ENCODE data around the gene ZSWIM6.
A peak's percentile ranks its signal among the peaks of the same experiment; 100 is the strongest.

ZSWIM6 gene

GRCh38 chr5:61307191-61307590, 24.9 kb upstream of the ZSWIM6 start:
- DNase-seq (ENCODE audit: low read depth in 2 of 2): no peak

GRCh38 chr5:61307611-61308010, 24.4 kb upstream of the ZSWIM6 start:
- DNase-seq (ENCODE audit: low read depth in 2 of 2): no peak

DNA sequence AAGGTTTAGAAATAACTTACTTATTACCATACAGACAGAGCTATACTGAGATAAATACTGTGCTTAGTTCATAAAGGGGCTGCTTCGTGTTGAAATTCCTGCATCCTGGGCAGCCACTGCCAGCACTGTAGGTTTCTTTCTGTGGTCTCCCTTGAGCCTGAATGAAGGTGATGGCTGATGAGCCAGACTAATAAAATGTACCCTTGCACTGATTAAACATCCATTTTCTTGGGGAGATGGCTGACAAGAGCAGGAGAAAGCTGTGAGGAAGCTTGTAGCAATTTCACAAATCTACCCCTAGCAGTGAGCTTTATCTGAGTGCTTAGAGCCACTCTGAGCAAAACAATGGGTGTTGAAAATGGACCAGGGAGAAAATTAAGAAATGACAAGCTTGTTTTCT, 23.3 kb upstream of the ZSWIM6 start:
- no peak for DNase-seq (ENCODE audit: low read depth in 2 of 2)

DNA sequence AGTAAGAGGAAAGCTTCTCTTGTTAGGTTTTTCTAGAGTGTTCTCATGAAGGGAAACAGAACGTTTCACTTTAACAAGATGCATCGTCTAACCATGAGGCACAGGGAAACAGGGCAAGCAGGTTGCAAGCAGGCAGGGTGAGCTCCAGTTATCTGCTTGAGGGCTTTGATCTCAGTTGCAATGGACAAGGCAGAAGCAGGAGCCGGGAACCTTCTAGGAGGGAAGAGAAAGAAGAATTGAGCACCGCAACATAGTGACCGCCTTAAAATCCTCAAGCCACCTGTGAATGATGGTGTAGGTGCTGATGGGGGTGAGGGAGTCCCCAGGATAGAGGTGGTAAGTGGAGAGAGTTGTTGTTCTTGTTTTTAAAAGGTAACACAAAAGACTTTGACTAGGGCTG, 22.9 kb upstream of the ZSWIM6 start:
- no peak for DNase-seq (ENCODE audit: low read depth in 2 of 2)

DNA sequence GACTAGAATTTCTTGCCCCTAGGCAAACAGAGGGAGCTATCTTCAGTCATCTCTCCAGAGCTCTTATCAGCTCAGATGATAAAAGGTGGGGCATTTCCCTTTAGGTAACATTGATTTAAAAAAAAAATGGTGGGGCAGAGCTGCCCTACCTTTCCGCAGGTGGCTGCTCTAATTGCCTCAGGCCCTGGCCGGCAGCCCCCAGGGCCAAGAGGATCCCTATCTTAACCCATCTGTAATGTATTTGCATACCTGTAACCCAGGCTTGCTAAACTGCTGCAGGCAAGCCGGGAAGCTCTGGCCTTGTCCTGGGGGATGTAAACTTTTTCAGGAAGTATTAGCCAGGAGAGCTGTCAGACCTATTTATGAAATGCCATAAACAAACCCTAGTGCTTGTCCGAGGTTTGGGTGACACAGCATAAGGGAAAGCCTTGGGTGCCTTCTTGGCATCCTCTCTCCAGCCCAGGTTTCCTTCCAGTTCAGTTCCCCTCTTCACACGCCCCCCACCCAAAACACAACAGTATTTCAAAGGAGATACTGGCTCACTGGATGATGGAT, 20.9 kb upstream of the ZSWIM6 start:
- DNase-seq (ENCODE audit: low read depth in 2 of 2): no peak

- no peak for DNase-seq (ENCODE audit: low read depth in 2 of 2)
Observed at GRCh38 chr5:61311836-61312808, 19.9 kb upstream of the ZSWIM6 start.

- no peak for DNase-seq (ENCODE audit: low read depth in 2 of 2)
Observed at GRCh38 chr5:61313960-61314681, 17.9 kb upstream of the ZSWIM6 start.

GRCh38 chr5:61318376-61318775, 13.7 kb upstream of the ZSWIM6 start:
- DNase-seq (ENCODE audit: low read depth in 2 of 2): no peak

- no peak for DNase-seq (ENCODE audit: low read depth in 2 of 2)
Observed at GRCh38 chr5:61319388-61320146, 12.5 kb upstream of the ZSWIM6 start.

GRCh38 chr5:61320860-61321259, 11.2 kb upstream of the ZSWIM6 start:
- no peak for DNase-seq (ENCODE audit: low read depth in 2 of 2)

DNA sequence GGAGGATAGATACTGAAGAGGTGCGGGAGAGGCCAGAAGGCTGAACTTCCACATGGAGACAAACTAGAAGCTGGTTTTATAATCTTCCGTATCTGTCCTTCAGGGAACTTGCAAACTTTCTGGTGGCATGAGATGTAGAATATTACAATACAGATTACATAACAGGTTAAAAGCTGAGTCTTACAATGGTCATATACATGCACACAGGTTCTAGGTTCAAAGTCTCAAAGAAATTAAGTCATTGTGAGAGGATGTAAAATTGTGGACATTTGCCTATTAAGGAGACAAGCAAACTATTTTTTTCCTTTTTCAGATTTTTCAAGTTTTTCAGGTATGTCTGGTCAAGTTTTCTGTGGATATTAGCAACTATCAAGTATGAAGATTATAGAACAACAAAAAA, 10.4 kb upstream of the ZSWIM6 start:
- no peak for DNase-seq (ENCODE audit: low read depth in 2 of 2)

DNA sequence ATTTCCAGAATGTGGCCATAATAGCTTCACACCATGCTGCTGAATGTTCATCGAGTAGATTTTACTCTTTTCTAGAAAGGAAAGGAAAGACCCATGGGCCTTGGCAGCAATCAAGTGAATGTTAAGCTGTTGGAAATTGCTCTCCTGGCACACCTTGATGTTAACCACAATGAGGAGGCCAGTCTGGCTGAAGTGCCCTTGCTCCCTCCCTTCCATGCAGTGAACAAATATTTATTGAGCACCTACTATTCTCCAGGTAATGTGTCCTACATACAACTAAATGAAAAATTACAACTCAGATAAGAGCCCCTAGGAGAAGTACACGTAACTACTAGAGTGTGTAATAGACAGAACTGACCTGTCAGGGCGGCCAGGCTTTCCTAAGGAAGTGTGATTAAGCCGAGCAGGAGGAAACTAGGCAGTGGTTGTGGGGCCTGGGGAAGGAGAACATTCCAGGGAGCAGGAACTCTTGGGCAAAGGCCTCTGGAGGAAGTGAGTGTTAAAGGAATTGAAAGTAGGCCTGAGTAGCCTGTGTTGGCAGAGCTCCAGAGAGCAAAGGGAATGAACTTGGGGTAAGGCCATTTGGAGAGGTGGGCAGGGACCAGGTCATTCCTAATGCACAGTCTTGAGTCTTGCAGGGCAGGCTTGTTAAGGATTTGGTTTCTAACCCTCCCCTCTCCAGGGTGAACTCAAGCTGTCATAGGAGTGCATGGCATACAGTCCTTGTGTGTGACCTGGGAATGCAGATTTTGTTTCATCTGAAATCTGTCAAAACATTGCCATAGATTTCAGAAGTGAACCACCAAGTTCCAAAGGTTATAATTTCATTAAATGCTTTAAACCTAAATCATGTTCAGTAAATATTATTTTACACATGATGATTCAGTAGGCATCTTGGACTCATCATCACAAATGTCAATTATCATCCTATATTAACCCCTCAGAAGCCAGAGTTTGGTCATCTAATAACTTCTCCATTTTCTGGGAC, 9.0 kb upstream of the ZSWIM6 start:
- DNase-seq (ENCODE audit: low read depth in 2 of 2): no peak

- no peak for DNase-seq (ENCODE audit: low read depth in 2 of 2)
Observed at GRCh38 chr5:61327760-61328753, 4.0 kb upstream of the ZSWIM6 start.

DNA sequence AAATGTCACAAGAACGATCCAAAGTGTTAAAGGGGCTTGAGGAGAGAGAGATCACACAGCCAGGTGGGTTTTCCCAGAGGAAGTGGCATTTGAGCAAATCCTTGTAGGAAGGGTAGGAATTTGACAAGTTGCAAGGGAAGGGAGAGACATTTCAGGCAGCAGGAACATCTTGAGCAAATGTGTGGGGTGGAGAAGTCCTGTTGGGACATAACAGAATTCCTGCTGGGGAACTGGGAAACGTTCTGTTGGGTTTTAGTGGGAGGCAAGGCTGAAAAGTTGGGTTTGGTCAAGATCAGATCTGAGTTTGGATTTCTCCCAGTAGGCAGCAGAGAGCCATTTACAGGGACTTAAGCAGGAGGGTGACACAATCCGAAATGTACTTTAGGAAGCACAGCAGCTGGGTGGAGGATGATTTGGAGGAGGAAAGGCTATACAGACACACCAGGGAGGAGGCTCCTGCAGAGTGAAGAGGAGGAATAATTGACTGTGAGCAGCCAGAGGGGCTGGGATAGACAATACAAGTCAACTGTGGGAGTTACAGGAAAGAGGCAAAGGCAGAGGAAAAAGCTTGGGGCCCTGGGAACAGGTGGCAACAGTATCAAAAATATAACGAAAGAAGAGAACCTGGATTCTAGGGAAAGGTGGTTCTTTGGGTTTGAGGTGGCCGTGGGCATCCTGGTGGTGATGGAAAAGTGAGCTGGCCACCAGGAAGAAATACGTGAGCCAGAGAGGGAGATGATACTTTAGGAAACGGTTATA, 3.1 kb upstream of the ZSWIM6 start:
- DNase-seq (ENCODE audit: low read depth in 2 of 2): no peak

DNA sequence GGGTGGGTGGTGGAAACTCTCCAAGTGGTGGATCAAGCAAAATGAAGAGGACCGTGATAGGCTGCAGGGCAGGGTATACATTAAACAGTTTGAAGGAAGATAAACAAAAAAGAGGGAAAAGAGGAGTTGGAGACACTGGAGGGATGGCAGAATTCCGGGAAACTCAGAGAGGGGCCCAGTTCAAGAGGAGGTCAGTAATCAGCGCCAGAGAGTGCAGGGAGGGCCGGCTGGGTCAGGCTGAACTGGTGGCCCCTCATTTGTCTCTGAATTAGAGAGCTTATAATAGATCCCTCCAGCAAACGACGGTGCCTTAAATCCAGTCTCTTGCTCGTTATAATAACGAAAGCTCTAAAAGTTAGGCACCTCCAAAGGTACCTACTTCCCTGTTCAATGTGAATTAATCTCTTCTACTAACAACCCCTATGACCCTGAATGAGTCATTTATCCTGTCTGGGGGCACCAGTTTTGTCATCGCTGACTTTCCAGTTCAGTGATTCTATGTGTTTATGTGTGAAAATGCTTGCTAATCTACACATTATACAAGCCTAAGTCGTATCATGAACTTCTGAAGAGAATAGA, 2.4 kb upstream of the ZSWIM6 start:
- no peak for DNase-seq (ENCODE audit: low read depth in 2 of 2)

DNA sequence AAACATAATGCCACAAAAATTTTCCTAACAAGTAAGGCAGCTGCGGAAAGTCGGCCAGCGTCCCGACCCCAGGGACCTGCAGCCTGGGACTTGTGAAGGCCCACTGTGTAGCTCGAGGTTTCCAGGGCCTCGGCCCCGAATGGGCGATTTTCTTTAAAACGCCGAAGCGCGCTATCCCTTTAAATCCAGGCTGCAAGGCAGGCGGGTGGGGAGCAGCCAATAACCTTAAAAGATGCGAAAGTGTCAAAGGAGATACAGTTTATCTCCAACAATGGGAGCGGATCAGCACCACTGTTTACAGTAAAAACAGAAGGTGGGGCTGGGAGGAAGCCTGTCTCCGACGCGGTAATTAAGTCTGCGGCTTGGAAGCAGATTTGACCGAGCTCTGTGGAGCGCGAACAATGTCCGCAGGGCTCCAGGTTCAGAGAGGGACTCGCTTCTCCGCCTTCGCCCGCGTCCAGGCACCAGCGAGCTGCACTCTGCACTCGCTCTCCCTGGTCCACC, 1.7 kb upstream of the ZSWIM6 start:
- no peak for DNase-seq (ENCODE audit: low read depth in 2 of 2)

GRCh38 chr5:61330845-61331406, 1.1 kb upstream of the ZSWIM6 start:
- peak; percentile 44 to 54 for DNase-seq (ENCODE audit: low read depth in 2 of 2)

DNA sequence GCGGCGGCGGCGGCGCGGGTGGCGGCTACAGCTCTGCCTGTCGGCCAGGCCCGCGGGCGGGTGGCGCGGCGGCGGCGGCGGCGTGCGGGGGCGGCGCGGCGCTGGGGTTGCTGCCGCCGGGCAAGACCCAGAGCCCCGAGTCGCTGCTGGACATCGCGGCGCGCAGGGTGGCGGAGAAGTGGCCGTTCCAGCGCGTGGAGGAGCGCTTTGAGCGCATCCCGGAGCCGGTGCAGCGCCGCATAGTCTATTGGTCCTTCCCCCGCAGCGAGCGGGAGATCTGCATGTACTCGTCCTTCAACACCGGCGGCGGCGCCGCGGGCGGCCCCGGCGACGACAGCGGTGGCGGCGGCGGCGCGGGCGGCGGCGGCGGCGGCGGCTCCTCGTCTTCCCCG, 296 bp downstream of the ZSWIM6 start:
- DNase-seq (ENCODE audit: low read depth in 2 of 2): peak in 1 of 2 experiments; percentile 8
